Measurements from ENCODE around the gene ZNF789. TPM values are rescaled to one million over a fixed set of nuclear protein-coding genes. Genes with fewer than 3 reads are reported as not detected.

ZNF789 gene
- total RNA-seq, 1 experiment from 2014 or later: 38.8 TPM

GRCh38 chr7:99531354-99531765 lies 58.7 kb downstream of the ZNF789 start:
- Histone ChIP-seq H3K9me2 (ENCODE audit: insufficient read depth) (no peaks in the 10 kb centered on the region), H4K20me1 (ENCODE audit: insufficient read depth) (no peaks in the 10 kb centered on the region), H3K4me1 (replicated peaks; ENCODE audit: insufficient read depth) (no peaks in the 10 kb centered on the region), H3K27ac (no peak overlapping the region), H3K79me2 (ENCODE audit: low read depth) (no peaks in the 10 kb centered on the region), H3F3A (ENCODE audit: insufficient read depth, low read depth) (no peaks in the 10 kb centered on the region), H3K9me3 (ENCODE audit: insufficient read depth, low read depth) (peaks cover 55% of the 10 kb centered on the region), H3K4me3 (peak overlapping the region; percentile 29; the same call in 1 of the 2 replicates), H2AFZ (no peak overlapping the region), H3K27me3 (ENCODE audit: insufficient read depth, low read depth) (no peaks in the 10 kb centered on the region), H3K36me3 (ENCODE audit: low read depth) (peaks cover 48% of the 10 kb centered on the region), H3K4me2 (no peak overlapping the region)
- TF ChIP-seq, protein P1, sequence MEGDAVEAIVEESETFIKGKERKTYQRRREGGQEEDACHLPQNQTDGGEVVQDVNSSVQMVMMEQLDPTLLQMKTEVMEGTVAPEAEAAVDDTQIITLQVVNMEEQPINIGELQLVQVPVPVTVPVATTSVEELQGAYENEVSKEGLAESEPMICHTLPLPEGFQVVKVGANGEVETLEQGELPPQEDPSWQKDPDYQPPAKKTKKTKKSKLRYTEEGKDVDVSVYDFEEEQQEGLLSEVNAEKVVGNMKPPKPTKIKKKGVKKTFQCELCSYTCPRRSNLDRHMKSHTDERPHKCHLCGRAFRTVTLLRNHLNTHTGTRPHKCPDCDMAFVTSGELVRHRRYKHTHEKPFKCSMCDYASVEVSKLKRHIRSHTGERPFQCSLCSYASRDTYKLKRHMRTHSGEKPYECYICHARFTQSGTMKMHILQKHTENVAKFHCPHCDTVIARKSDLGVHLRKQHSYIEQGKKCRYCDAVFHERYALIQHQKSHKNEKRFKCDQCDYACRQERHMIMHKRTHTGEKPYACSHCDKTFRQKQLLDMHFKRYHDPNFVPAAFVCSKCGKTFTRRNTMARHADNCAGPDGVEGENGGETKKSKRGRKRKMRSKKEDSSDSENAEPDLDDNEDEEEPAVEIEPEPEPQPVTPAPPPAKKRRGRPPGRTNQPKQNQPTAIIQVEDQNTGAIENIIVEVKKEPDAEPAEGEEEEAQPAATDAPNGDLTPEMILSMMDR (conservative IDR thresholded peaks at IDR 0.05): no peak
- TF ChIP-seq EZH2 (IDR thresholded peaks at IDR 0.05; ENCODE audit: low read depth): no peak
- intact Hi-C loops (cut with micrococcal nuclease; ENCODE audit: unreplicated experiment): no loop called here
- ChIA-PET CTCF (no interaction called here), POLR2A (ENCODE audit: unreplicated experiment) (no interaction called here)
- no TSS peak for BruUV-seq (replicated peaks)
- no peak for DNase-seq

DNA sequence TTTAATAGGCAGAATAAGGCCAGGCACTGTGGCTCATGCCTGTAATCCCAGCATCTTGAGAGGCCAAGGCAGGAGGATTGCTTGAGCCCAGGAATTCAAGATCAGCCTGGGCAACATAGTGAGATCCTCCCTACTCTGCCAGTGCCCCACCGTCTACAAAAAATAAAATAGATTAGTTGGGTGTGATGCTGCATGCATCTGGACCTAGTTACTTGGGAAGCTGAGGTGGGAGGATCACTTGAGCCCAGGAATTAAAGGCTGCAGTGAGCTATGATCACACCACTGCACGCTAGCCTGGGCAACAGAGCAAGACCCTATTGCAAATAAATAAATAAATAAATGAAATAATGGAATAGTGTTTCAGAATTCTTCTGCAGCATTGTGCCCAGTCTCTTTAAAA lies 63.0 kb downstream of the ZNF789 start:
- CTCF ChIA-PET: no interaction called here
- intact Hi-C loops (cut with micrococcal nuclease; ENCODE audit: unreplicated experiment): no loop called here
- Histone ChIP-seq H3K27me3 (ENCODE audit: insufficient read depth, low read depth) (no peaks in the 10 kb centered on the region), H3K9me2 (ENCODE audit: insufficient read depth) (no peaks in the 10 kb centered on the region), H3K79me2 (ENCODE audit: low read depth) (no peaks in the 10 kb centered on the region), H3K36me3 (ENCODE audit: low read depth) (peaks cover 20% of the 10 kb centered on the region), H4K20me1 (ENCODE audit: insufficient read depth) (no peaks in the 10 kb centered on the region), H2AFZ (no peak overlapping the region), H3K4me1 (replicated peaks; ENCODE audit: insufficient read depth) (no peaks in the 10 kb centered on the region), H3K9me3 (ENCODE audit: insufficient read depth, low read depth) (peaks cover 38% of the 10 kb centered on the region), H3K27ac (no peak overlapping the region), H3K4me3 (no peak overlapping the region), H3K4me2 (no peak overlapping the region), H3F3A (ENCODE audit: insufficient read depth, low read depth) (no peaks in the 10 kb centered on the region)
- TF ChIP-seq EZH2 (IDR thresholded peaks at IDR 0.05; ENCODE audit: low read depth): no peak
- BruUV-seq (replicated peaks): no TSS peak
- POLR2A ChIA-PET (ENCODE audit: unreplicated experiment): interaction anchor here (0.6 kb wide), 1 partner anchor 127 kb away, joined by 5 read pairs; the partner anchor contains the start of genes BUD31 and PDAP1
- no peak for DNase-seq

Other genes with a start within 250 kb of the ZNF789 start
- gene MYH16, start 200.1 kb upstream of the ZNF789 start, total RNA-seq (2021): 11.7 and 18.0 TPM in 2 replicates
- gene ARPC1A, start 147.0 kb upstream of the ZNF789 start, total RNA-seq (2021): 274 and 305 TPM in 2 replicates
- 276 and 289 TPM in 2 replicates for gene ARPC1B, start 98.2 kb upstream of the ZNF789 start, total RNA-seq (2021)
- gene PDAP1, start 64.3 kb upstream of the ZNF789 start, total RNA-seq (2021): 141 and 180 TPM in 2 replicates
- gene BUD31, start 63.9 kb upstream of the ZNF789 start, total RNA-seq (2021): 167 and 178 TPM in 2 replicates
- gene PTCD1, start 34.1 kb upstream of the ZNF789 start, total RNA-seq (2021): 8.0 and 8.8 TPM in 2 replicates
- 69.0 and 81.5 TPM in 2 replicates for gene CPSF4, start 33.9 kb upstream of the ZNF789 start, total RNA-seq (2021)
- 251 and 660 TPM in 2 replicates for gene ATP5MF, start 6.7 kb upstream of the ZNF789 start, total RNA-seq (2021)
- gene ZNF394, start 27.4 kb downstream of the ZNF789 start, total RNA-seq (2021): 21.1 and 34.1 TPM in 2 replicates
- gene ZKSCAN5, start 31.8 kb downstream of the ZNF789 start, total RNA-seq (2021): 10.0 and 13.2 TPM in 2 replicates
- gene FAM200A, start 79.2 kb downstream of the ZNF789 start, total RNA-seq (2021): 6.9 and 7.1 TPM in 2 replicates
- 75.6 and 83.0 TPM in 2 replicates for gene ZNF655, start 85.8 kb downstream of the ZNF789 start, total RNA-seq (2021)
- 1.5 and 1.8 TPM in 2 replicates for gene TMEM225B, start 125.4 kb downstream of the ZNF789 start, total RNA-seq (2021)
- gene ZSCAN25, start 144.1 kb downstream of the ZNF789 start, total RNA-seq (2021): 20.5 and 21.8 TPM in 2 replicates
- gene CYP3A5, start 207.1 kb downstream of the ZNF789 start, total RNA-seq (2021): 2.0 and 3.2 TPM in 2 replicates

Data from PC-9 (cell line).